Left lobe of liver (tissue), 2 donors: ENCODE results near the gene TRIM37. TPM values are rescaled to one million over a fixed set of nuclear protein-coding genes. Genes with fewer than 3 reads are reported as not detected.
"Not testable (repeated sequence)": the region's sequence is repeated elsewhere in the genome, so short reads cannot be mapped to it uniquely, and the experiment has no call there.

Experiments used
- ATAC-seq: fragments of 200-7000 bp; cut with Tn5 transposase; one replicate; pipeline ENCODE4 v1.9.1; 2020; ENCODE audit warnings: mild to moderate bottlenecking, moderate library complexity
- DNase-seq: peaks from one replicate; pipeline ENCODE4 v3.0.0-alpha.2; 2020; ENCODE audit warnings: low spot score
- total RNA-seq: library from RNA; stranded (reverse); gene quantifications from one replicate; pipeline ENCODE4 v1.2.1, GENCODE V29; 2021
- donor health status: DM: no; HTN: no; CAD: no; lungs with moderate emphysema.
- donor health status: DM: no; HTN: yes; CAD: no.

TRIM37 gene
- total RNA-seq, 1 donor from 2014 or later: 11.2 TPM

DNA sequence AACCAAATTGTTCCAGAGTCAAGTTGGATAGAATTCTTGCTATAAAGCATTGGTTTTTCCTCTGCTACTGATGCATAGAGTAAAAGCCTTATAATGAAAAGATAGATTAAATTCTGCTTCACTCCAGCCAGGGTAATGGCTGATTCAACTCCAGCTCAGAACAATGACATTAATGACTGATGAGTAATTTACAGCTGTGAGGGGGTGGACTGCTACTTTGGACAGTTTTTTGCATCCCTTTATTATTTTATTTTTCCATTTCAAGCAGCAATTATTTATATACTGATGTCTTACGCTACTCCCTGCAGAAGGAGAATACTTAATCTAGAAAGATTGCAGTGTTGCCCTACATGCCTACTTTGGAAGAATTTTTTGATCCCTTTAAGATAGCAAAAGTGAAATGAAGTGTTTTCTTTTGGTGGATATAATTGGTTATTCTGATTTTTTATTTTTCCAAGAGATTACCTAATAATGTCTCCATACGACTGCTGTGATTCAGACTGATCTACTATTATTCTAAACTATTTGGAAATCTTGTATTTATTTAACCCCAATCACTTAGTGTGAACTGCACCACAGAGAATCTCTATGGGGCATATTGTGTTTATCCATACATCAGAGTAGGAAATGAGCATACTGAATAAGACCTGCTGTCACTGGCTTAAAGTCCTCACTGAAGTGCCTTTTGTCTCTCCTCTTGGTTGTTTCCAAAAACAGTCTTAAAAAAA, 149.5 kb downstream of the TRIM37 start:
- DNase-seq (no peak), ATAC-seq (no peak)

GRCh38 chr17:58954358-58954757, 152.3 kb downstream of the TRIM37 start:
- not testable (repeated sequence) for ATAC-seq, DNase-seq

GRCh38 chr17:58947824-58948223, 158.9 kb downstream of the TRIM37 start:
- ATAC-seq (no peak), DNase-seq (no peak)

- no peak for ATAC-seq
- no peak for DNase-seq
These were observed 159.3 kb downstream of the TRIM37 start for GRCh38 chr17:58947411-58947810.

DNA sequence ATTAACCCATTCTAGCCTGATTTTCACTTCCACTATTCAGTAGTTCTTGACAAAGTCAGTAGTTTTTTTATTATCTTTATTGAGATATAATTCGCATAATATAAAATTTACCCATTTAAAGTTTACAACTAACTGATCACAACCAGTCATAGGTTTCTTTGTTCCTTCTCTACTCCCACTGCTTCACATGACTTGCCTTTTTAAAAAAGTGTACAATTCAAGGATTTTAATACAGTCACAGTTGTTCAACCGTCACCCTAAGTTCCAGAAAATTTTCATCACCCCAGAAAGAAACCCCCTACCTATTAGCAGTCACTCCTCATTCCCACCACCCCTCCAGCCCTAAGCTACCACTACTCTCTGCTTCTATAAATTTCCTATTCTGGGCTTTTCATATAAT, 162.5 kb downstream of the TRIM37 start:
- ATAC-seq: no peak
- DNase-seq: no peak

- ATAC-seq: no peak
These were observed 170.4 kb downstream of the TRIM37 start for GRCh38 chr17:58936295-58936694.

DNA sequence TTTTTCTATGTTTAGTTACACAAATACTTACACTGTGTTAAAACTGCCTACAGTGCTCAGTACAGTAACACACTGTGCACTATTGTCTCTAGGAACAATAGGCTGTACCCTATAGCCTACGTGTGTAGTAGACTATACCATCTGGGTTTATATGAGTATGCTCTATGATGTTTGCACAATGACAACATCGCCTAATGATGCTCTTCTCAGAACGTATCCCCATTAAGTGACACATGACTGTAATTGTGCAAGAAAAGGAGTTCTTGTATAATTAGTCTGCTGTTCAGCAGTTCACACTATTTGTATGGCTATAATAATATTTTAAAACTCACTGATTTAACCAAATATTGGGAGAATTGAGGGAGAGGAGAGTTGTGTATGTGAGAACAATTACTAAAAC, 173.7 kb downstream of the TRIM37 start:
- ATAC-seq (no peak), DNase-seq (no peak)

More at GRCh38 chr17:58936295-58936694, 170.4 kb downstream of the TRIM37 start:
- no peak for DNase-seq

Other genes with a start within 250 kb of the TRIM37 start
- gene SKA2, start 48.3 kb upstream of the TRIM37 start, total RNA-seq: 10.9 TPM
- gene PRR11, start 48.9 kb upstream of the TRIM37 start, total RNA-seq: 0.53 TPM
- 5.0 TPM for gene SMG8, start 103.2 kb upstream of the TRIM37 start, total RNA-seq
- 0.68 TPM for gene GDPD1, start 113.6 kb upstream of the TRIM37 start, total RNA-seq
- 18.9 TPM for gene YPEL2, start 224.8 kb upstream of the TRIM37 start, total RNA-seq